ENCODE data around the gene PAMR1. TPM values are rescaled to one million over a fixed set of nuclear protein-coding genes. Genes with fewer than 3 reads are reported as not detected.

Gene PAMR1, protein sequence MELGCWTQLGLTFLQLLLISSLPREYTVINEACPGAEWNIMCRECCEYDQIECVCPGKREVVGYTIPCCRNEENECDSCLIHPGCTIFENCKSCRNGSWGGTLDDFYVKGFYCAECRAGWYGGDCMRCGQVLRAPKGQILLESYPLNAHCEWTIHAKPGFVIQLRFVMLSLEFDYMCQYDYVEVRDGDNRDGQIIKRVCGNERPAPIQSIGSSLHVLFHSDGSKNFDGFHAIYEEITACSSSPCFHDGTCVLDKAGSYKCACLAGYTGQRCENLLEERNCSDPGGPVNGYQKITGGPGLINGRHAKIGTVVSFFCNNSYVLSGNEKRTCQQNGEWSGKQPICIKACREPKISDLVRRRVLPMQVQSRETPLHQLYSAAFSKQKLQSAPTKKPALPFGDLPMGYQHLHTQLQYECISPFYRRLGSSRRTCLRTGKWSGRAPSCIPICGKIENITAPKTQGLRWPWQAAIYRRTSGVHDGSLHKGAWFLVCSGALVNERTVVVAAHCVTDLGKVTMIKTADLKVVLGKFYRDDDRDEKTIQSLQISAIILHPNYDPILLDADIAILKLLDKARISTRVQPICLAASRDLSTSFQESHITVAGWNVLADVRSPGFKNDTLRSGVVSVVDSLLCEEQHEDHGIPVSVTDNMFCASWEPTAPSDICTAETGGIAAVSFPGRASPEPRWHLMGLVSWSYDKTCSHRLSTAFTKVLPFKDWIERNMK
- polyA plus RNA-seq: 1 to 10 TPM in 1 of 2 donors, under 1 TPM in 1; 0.31 to 1.2 TPM

DNA sequence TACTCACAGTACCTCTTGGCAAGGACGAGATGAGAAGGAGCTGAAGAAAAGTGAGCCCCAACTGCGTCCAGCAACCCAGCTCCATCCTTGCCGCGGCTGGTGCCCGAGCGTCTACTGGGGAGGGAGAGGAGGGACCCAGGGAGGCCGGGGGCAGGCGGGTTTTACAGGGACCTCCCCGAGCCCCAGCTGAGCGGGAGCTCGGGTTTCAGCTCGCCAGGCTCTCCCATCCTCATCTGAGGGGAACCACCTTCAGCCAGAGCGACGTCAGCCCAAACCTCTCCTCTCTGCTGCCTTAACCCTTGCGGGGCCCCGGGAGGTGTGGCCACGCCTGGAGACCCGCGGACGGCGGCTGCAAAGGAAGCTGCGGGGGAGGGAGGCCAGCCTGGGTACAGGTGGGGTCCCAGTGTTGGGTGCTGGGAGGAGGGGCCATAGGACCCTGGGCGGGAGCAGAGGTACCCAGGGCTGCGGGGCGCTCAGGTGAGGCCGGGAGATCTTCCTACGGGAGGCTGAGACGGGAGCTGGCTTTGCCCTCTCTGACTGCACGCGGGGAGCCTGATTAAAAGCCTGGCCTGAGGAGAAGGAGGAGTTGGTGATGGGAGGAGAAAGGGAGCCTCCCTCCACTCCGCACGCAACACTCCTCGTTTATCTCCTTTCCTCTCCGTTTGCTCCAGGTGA, at the start of gene PAMR1:
PAMR1 (minus strand) TSS at position 116 of the 675 bp plus-strand sequence; CDS start at position 85, 31 bp downstream.
- Histone ChIP-seq H3K4me3 (ENCODE audit: low read depth in 1 of 2, low read length in 2 of 2) (no peak within 1 kb of the TSS), H3K27ac (ENCODE audit: low read depth in 2 of 2, low read length in 1 of 2) (peak within 1 kb of the TSS; percentile 3 to 17), H3K27me3 (ENCODE audit: control insufficient read depth in 1 of 2, insufficient read depth in 2 of 2, low read length in 2 of 2) (no peaks in the 10 kb centered on the region)

DNA sequence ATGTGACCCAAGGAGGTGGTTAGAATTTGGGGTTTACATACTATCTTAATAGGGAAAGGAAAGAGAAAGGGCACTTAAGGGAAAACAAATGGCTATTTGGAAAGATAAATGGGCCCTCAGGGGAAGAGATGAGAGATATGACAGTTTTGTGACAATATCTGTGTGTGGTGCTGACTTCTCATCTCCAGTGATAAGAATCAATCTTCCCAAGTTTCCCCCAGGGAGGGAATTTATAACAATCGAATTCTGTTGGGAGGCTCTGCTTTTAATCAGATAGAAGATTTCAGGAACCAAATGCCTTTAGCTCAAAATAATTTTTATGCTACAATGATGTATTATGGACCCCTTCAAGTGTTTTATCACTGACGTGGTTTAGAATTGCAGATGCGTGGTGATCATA, 46.3 kb upstream of the PAMR1 start:
- H3K9me3 ChIP-seq (ENCODE audit: control insufficient read depth in 2 of 2, insufficient read depth in 1 of 2, low read depth in 1 of 2, low read length in 1 of 2): peaks cover 0 to 4% of the 10 kb centered on the region in 2 donors
- no peak overlapping the region for H3K4me3 ChIP-seq (ENCODE audit: low read depth in 1 of 2, low read length in 2 of 2)
- H3K4me1 ChIP-seq (ENCODE audit: control insufficient read depth in 2 of 2, insufficient read depth in 2 of 2, low read length in 1 of 2): peaks cover 2 to 3% of the 10 kb centered on the region in 2 donors
- H3K27ac ChIP-seq (ENCODE audit: low read depth in 2 of 2, low read length in 1 of 2): no peak overlapping the region
- H3K36me3 ChIP-seq (ENCODE audit: control insufficient read depth in 2 of 2, insufficient read depth in 2 of 2, low read length in 1 of 2): no peaks in the 10 kb centered on the region
- H3K27me3 ChIP-seq (ENCODE audit: control insufficient read depth in 1 of 2, insufficient read depth in 2 of 2, low read length in 2 of 2): no peaks in the 10 kb centered on the region
- WGBS, 2 donors: 63 to 75% methylated on average over 3 of the region's 3 CpGs

More for the DNA sequence above, at the start of gene PAMR1:
- WGBS, 2 donors: 2 to 5% methylated on average over 33 to 34 of the region's 34 CpGs
- Histone ChIP-seq H3K36me3 (ENCODE audit: control insufficient read depth in 2 of 2, insufficient read depth in 2 of 2, low read length in 1 of 2) (no peaks in the 10 kb centered on the region), H3K9me3 (ENCODE audit: control insufficient read depth in 2 of 2, insufficient read depth in 1 of 2, low read depth in 1 of 2, low read length in 1 of 2) (no peaks in the 10 kb centered on the region), H3K4me1 (ENCODE audit: control insufficient read depth in 2 of 2, insufficient read depth in 2 of 2, low read length in 1 of 2) (peaks cover 0 to 5% of the 10 kb centered on the region in 2 donors)

DNA sequence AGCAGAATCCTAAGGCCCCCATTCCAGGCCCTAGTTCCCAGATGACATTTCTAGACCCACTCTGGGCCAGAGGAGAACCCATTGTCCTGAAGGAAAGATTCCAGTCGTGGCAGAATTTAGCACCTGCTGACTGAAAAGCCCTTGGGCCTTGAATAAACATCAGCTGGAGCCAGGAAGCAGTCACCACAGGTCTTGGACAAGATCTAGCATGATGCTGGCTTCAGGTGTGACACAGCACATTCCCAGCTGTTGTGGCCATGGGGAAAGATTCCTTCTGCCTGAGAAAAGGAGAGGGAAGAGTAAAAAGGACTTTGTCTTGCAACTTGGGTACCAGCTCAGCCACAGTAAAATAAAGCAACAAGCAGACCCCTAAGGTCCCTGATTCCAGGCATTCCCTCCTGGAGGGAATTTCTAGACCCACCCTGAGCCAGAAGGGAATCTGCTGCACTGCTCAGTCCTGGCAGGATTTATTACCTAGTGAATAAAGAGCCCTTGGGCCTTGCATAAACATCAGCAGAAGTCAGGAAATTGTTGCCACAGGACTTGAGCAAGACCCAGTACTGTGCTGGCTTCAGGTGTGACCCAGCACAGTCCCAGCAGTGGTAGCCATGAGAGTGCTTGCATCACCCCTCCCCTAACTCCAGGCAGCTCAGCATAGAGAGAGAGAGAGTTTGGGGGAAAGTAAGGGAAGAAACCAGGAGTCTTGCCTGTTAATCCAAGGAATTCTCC, 42.5 kb upstream of the PAMR1 start:
- H3K27ac ChIP-seq (ENCODE audit: low read depth in 2 of 2, low read length in 1 of 2): peak overlapping the region; percentile 37 to 40
- H3K27me3 ChIP-seq (ENCODE audit: control insufficient read depth in 1 of 2, insufficient read depth in 2 of 2, low read length in 2 of 2): no peaks in the 10 kb centered on the region
- WGBS, 2 donors: 30 to 34% methylated on average over 1 of the region's 1 CpG
- H3K4me3 ChIP-seq (ENCODE audit: low read depth in 1 of 2, low read length in 2 of 2): no peak overlapping the region
- peaks cover 2 to 3% of the 10 kb centered on the region in 2 donors for H3K4me1 ChIP-seq (ENCODE audit: control insufficient read depth in 2 of 2, insufficient read depth in 2 of 2, low read length in 1 of 2)
- no peaks in the 10 kb centered on the region for H3K9me3 ChIP-seq (ENCODE audit: control insufficient read depth in 2 of 2, insufficient read depth in 1 of 2, low read depth in 1 of 2, low read length in 1 of 2)
- H3K36me3 ChIP-seq (ENCODE audit: control insufficient read depth in 2 of 2, insufficient read depth in 2 of 2, low read length in 1 of 2): no peaks in the 10 kb centered on the region

DNA sequence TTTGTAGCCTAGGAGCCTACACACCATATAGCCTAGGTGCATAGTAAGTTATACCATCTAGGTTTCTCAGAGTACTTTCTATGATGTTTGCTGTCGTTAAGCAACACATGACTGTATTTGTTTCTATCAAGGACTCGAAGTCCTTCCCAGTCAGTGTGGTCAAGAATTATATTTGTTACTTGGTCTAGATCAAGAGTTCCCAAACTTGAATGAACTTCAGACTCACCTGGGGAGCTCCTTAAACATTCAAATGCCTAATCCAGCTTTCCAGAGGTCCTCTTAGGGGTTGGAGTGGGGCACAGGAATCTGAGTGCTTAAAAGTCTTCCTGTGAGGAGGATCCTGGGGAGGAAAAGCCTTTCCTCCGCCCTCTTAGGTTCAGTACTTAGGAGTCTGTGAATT, 41.5 kb upstream of the PAMR1 start:
- H3K27ac ChIP-seq (ENCODE audit: low read depth in 2 of 2, low read length in 1 of 2): no peak overlapping the region
- H3K4me1 ChIP-seq (ENCODE audit: control insufficient read depth in 2 of 2, insufficient read depth in 2 of 2, low read length in 1 of 2): peaks cover 2 to 3% of the 10 kb centered on the region in 2 donors
- no peak overlapping the region for H3K4me3 ChIP-seq (ENCODE audit: low read depth in 1 of 2, low read length in 2 of 2)
- WGBS, 2 donors: 87 to 88% methylated on average over 3 of the region's 3 CpGs
- H3K27me3 ChIP-seq (ENCODE audit: control insufficient read depth in 1 of 2, insufficient read depth in 2 of 2, low read length in 2 of 2): no peaks in the 10 kb centered on the region
- no peaks in the 10 kb centered on the region for H3K36me3 ChIP-seq (ENCODE audit: control insufficient read depth in 2 of 2, insufficient read depth in 2 of 2, low read length in 1 of 2)
- no peaks in the 10 kb centered on the region for H3K9me3 ChIP-seq (ENCODE audit: control insufficient read depth in 2 of 2, insufficient read depth in 1 of 2, low read depth in 1 of 2, low read length in 1 of 2)

DNA sequence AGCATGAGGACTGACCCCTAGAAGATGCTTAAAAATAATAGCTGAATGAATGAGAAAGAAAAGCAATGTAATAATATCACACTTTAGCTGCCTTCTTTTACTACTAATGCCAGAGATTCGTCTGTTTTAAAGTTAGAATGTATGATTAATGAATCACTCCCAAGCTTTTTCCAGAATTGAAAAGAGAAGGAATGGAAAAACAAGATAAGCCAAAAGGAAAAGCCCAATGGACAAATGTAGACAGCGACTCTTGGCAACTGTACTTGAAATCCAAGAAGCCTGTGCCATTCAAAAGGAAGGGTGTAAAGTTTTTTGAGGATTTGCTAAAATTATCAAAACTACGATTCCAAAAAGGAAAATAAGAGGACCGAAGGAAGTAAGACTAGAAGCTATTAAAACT, 40.8 kb upstream of the PAMR1 start:
- 45 to 53% methylated on average over 4 of the region's 4 CpGs for WGBS, 2 donors
- Histone ChIP-seq H3K27ac (ENCODE audit: low read depth in 2 of 2, low read length in 1 of 2) (no peak overlapping the region), H3K9me3 (ENCODE audit: control insufficient read depth in 2 of 2, insufficient read depth in 1 of 2, low read depth in 1 of 2, low read length in 1 of 2) (no peaks in the 10 kb centered on the region)

DNA sequence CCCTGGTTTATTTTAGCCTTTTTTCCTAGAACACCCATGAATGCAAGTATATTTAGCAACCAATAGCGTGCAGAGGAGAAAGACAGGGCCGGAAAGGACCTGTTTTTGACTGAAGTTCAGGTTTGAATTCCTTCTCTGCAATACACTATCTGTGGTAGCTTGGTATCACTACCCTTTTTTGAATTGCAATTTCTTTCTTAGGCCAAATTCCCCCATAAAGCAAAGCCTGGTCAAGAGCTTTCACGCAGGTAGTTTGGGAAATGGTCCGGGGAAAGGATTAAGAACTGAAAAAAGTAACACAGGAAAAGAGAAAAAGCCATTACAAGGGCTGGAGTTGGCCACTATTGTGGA, 38.8 kb upstream of the PAMR1 start:
- 44 to 53% methylated on average over 4 of the region's 4 CpGs for WGBS, 2 donors
- Histone ChIP-seq H3K36me3 (ENCODE audit: control insufficient read depth in 2 of 2, insufficient read depth in 2 of 2, low read length in 1 of 2) (no peaks in the 10 kb centered on the region), H3K27me3 (ENCODE audit: control insufficient read depth in 1 of 2, insufficient read depth in 2 of 2, low read length in 2 of 2) (no peaks in the 10 kb centered on the region), H3K9me3 (ENCODE audit: control insufficient read depth in 2 of 2, insufficient read depth in 1 of 2, low read depth in 1 of 2, low read length in 1 of 2) (no peaks in the 10 kb centered on the region), H3K27ac (ENCODE audit: low read depth in 2 of 2, low read length in 1 of 2) (no peak overlapping the region), H3K4me3 (ENCODE audit: low read depth in 1 of 2, low read length in 2 of 2) (no peak overlapping the region), H3K4me1 (ENCODE audit: control insufficient read depth in 2 of 2, insufficient read depth in 2 of 2, low read length in 1 of 2) (peaks cover 2 to 3% of the 10 kb centered on the region in 2 donors)

More for the DNA sequence above, 40.8 kb upstream of the PAMR1 start:
- no peak overlapping the region for H3K4me3 ChIP-seq (ENCODE audit: low read depth in 1 of 2, low read length in 2 of 2)
- peaks cover 2 to 3% of the 10 kb centered on the region in 2 donors for H3K4me1 ChIP-seq (ENCODE audit: control insufficient read depth in 2 of 2, insufficient read depth in 2 of 2, low read length in 1 of 2)
- no peaks in the 10 kb centered on the region for H3K27me3 ChIP-seq (ENCODE audit: control insufficient read depth in 1 of 2, insufficient read depth in 2 of 2, low read length in 2 of 2)
- no peaks in the 10 kb centered on the region for H3K36me3 ChIP-seq (ENCODE audit: control insufficient read depth in 2 of 2, insufficient read depth in 2 of 2, low read length in 1 of 2)

DNA sequence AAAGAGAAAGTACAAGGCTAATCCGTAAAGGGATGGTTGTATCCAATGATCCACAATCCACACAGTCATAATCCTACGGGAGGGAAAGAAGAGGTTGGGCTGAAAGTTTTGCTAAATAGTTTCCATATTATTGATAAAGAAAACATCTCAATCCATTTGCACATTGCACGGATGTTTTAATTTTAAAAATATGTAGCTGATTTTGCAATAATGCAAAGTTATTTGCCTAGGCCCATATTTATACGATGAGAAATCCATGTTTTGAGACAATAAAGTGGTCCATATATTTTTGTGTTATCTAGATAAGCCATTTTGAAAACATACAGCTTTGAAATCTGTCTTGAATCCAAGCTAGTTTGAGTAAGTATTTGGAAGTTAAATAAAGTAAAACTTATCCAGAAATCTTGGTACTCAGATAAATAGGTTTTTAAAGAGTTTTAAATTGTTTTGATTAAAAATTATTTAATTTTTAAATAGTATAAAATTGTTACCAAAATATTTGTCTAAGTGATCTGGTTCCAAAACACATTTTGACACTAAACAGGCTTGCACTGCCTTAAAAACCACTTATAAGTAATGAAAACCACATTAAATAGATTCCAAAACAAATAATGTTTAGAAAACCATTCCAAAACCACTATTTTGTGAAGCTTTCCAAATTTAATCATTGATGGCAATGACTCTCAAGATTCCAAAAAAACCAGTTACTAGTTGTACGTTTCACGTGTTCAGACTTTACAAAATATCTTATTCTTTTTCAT, 38.2 kb upstream of the PAMR1 start:
- H3K4me3 ChIP-seq (ENCODE audit: low read depth in 1 of 2, low read length in 2 of 2): no peak overlapping the region
- H3K27ac ChIP-seq (ENCODE audit: low read depth in 2 of 2, low read length in 1 of 2): no peak overlapping the region
- H3K27me3 ChIP-seq (ENCODE audit: control insufficient read depth in 1 of 2, insufficient read depth in 2 of 2, low read length in 2 of 2): no peaks in the 10 kb centered on the region
- no peaks in the 10 kb centered on the region for H3K9me3 ChIP-seq (ENCODE audit: control insufficient read depth in 2 of 2, insufficient read depth in 1 of 2, low read depth in 1 of 2, low read length in 1 of 2)
- H3K36me3 ChIP-seq (ENCODE audit: control insufficient read depth in 2 of 2, insufficient read depth in 2 of 2, low read length in 1 of 2): no peaks in the 10 kb centered on the region
- peaks cover 2 to 3% of the 10 kb centered on the region in 2 donors for H3K4me1 ChIP-seq (ENCODE audit: control insufficient read depth in 2 of 2, insufficient read depth in 2 of 2, low read length in 1 of 2)
- 50 to 61% methylated on average over 6 of the region's 6 CpGs for WGBS, 2 donors

DNA sequence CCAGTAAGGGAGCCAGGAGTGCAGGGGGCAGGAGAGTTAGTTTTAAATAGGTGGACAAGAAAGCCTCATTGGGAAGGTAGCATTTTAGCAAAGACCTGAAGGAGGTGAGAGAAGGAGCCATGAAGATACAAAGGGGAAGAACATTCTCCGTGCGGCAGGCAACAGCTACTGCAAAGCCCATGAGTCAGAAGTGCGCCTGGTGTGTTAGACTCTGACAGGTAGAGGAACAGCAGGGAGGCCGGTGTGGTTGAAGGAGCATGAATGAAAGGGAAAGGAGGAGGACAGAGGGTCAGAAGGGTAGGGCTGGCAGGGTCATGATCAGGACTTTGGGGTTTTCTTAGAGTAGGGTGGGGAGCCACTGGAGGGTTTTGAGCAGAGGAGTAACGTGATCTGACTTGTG, 34.5 kb upstream of the PAMR1 start:
- WGBS, 2 donors: 61 to 79% methylated on average over 5 of the region's 5 CpGs
- Histone ChIP-seq H3K4me3 (ENCODE audit: low read depth in 1 of 2, low read length in 2 of 2) (no peak overlapping the region), H3K27me3 (ENCODE audit: control insufficient read depth in 1 of 2, insufficient read depth in 2 of 2, low read length in 2 of 2) (no peaks in the 10 kb centered on the region), H3K9me3 (ENCODE audit: control insufficient read depth in 2 of 2, insufficient read depth in 1 of 2, low read depth in 1 of 2, low read length in 1 of 2) (no peaks in the 10 kb centered on the region), H3K4me1 (ENCODE audit: control insufficient read depth in 2 of 2, insufficient read depth in 2 of 2, low read length in 1 of 2) (no peaks in the 10 kb centered on the region), H3K36me3 (ENCODE audit: control insufficient read depth in 2 of 2, insufficient read depth in 2 of 2, low read length in 1 of 2) (no peaks in the 10 kb centered on the region), H3K27ac (ENCODE audit: low read depth in 2 of 2, low read length in 1 of 2) (no peak overlapping the region)
